Measurements from ENCODE around the gene OR5J2.
"Not testable (repeated sequence)": the region's sequence is repeated elsewhere in the genome, so short reads cannot be mapped to it uniquely, and the experiment has no call there.

OR5J2 gene

GRCh38 chr11:56176318-56176717 is at the start of gene OR5J2:
OR5J2 (plus strand) TSS chr11:56176618; CDS start chr11:56176618, 0 bp downstream.
- peaks cover 0 to 13% (median 0%) of the 10 kb centered on the region in 3 donors for H3K9me3 ChIP-seq
- H3K27ac ChIP-seq: no peak within 1 kb of the TSS
- TF ChIP-seq CTCF (IDR thresholded peaks at IDR 0.05): no peak
- H3K4me3 ChIP-seq: no peak within 1 kb of the TSS
- no peak for DNase-seq
- no peaks in the 10 kb centered on the region for H3K4me1 ChIP-seq
- H3K27me3 ChIP-seq: no peaks in the 10 kb centered on the region
- no peaks in the 10 kb centered on the region for H3K36me3 ChIP-seq
- intact Hi-C loops (cut with DNase I; ENCODE audit: low total_unique reads): no loop called here

- TF ChIP-seq CTCF (IDR thresholded peaks at IDR 0.05): no peak
- intact Hi-C loops (cut with DNase I; ENCODE audit: low total_unique reads): no loop called here
Measured at GRCh38 chr11:56140151-56140661, 36.2 kb upstream of the OR5J2 start, which contains the start of gene OR8J3. OR8J3 (minus strand) TSS chr11:56140201; CDS start chr11:56137718, 2,483 bp downstream.

GRCh38 chr11:56143681-56144080 is 32.7 kb upstream of the OR5J2 start:
- H3K36me3 ChIP-seq; H3K4me1 ChIP-seq; H3K9me3 ChIP-seq; H3K27ac ChIP-seq; H3K27me3 ChIP-seq; intact Hi-C loops (cut with DNase I; ENCODE audit: low total_unique reads); DNase-seq; H3K4me3 ChIP-seq: not testable (repeated sequence)

More at GRCh38 chr11:56140151-56140661, 36.2 kb upstream of the OR5J2 start, which contains the start of gene OR8J3:
- Histone ChIP-seq H3K27me3 (no peaks in the 10 kb centered on the region), H3K27ac (no peak within 1 kb of the TSS), H3K4me3 (no peak within 1 kb of the TSS), H3K36me3 (no peaks in the 10 kb centered on the region), H3K4me1 (no peaks in the 10 kb centered on the region), H3K9me3 (no peaks in the 10 kb centered on the region)
- no peak for DNase-seq

- no peak for DNase-seq
- Histone ChIP-seq H3K9me3 (peaks cover 0 to 12% (median 0%) of the 10 kb centered on the region in 3 donors), H3K27ac (no peak overlapping the region), H3K4me3 (no peak overlapping the region), H3K4me1 (no peaks in the 10 kb centered on the region), H3K27me3 (no peaks in the 10 kb centered on the region), H3K36me3 (no peaks in the 10 kb centered on the region)
- TF ChIP-seq CTCF (IDR thresholded peaks at IDR 0.05): no peak
- intact Hi-C loops (cut with DNase I; ENCODE audit: low total_unique reads): no loop called here
Measured at GRCh38 chr11:56151376-56151775, 25.0 kb upstream of the OR5J2 start.

GRCh38 chr11:56152333-56152732 is 24.1 kb upstream of the OR5J2 start:
- Histone ChIP-seq H3K27me3 (no peaks in the 10 kb centered on the region), H3K9me3 (peaks cover 0 to 12% (median 0%) of the 10 kb centered on the region in 3 donors), H3K4me3 (no peak overlapping the region), H3K27ac (no peak overlapping the region), H3K4me1 (no peaks in the 10 kb centered on the region), H3K36me3 (no peaks in the 10 kb centered on the region)
- intact Hi-C loops (cut with DNase I; ENCODE audit: low total_unique reads): no loop called here
- no peak for TF ChIP-seq CTCF (IDR thresholded peaks at IDR 0.05)
- no peak for DNase-seq

- H3K27ac ChIP-seq: no peak within 1 kb of the TSS
- H3K27me3 ChIP-seq: no peaks in the 10 kb centered on the region
- H3K36me3 ChIP-seq: no peaks in the 10 kb centered on the region
- intact Hi-C loops (cut with DNase I; ENCODE audit: low total_unique reads): no loop called here
- DNase-seq: no peak
- H3K4me3 ChIP-seq: no peak within 1 kb of the TSS
- no peaks in the 10 kb centered on the region for H3K9me3 ChIP-seq
- TF ChIP-seq CTCF (IDR thresholded peaks at IDR 0.05): no peak
- H3K4me1 ChIP-seq: no peaks in the 10 kb centered on the region
Measured at GRCh38 chr11:56160217-56160616, 16.2 kb upstream of the OR5J2 start, which contains the start of gene OR8K5. OR8K5 (minus strand) TSS chr11:56160317; CDS start chr11:56160317, 0 bp downstream.

All from tibial artery (tissue), 4 donors.